Mesothelial cell of epicardium (in vitro differentiated cells): Measurements from ENCODE around the gene KCNH2. TPM values are rescaled to one million over a fixed set of nuclear protein-coding genes. Genes with fewer than 3 reads are reported as not detected.
"Not testable (repeated sequence)": the region's sequence is repeated elsewhere in the genome, so short reads cannot be mapped to it uniquely, and the experiment has no call there.

Experiments used
- DNase-seq, 2 experiments: peaks; one replicate each; pipeline ENCODE4 v3.0.0; 2021; ENCODE audit warnings: low spot score in 2 of 2; ENCODE audit not compliant: unreplicated experiment in 2 of 2
- H3K27ac Mint-ChIP-seq: 2 replicates; pipeline ENCODE4 v1.8.0; 2021; ENCODE audit warnings: mixed read lengths
- H3K27me3 Mint-ChIP-seq: 2 replicates; pipeline ENCODE4 v1.8.0; 2021; ENCODE audit warnings: low read depth, mixed read lengths
- H3K36me3 Mint-ChIP-seq: 2 replicates; pipeline ENCODE4 v1.8.0; 2021; ENCODE audit warnings: mixed read lengths
- H3K4me1 Mint-ChIP-seq: 2 replicates; pipeline ENCODE4 v1.8.0; 2021; ENCODE audit warnings: mixed read lengths
- H3K4me3 Mint-ChIP-seq: 2 replicates; pipeline ENCODE4 v1.8.0; 2021; ENCODE audit warnings: mild to moderate bottlenecking, moderate library complexity, mixed read lengths
- H3K9me3 Mint-ChIP-seq: 2 replicates; pipeline ENCODE4 v1.8.0; 2021; ENCODE audit warnings: mixed read lengths
- total RNA-seq: library from RNA; stranded (reverse); gene quantifications from 3 replicates; pipeline ENCODE4 v1.2.1, GENCODE V29; 2021
- TF ChIP-seq, protein P1 (sequence below): fragments of 200-600 bp; sonication (generic); IDR thresholded peaks from one replicate; pipeline ENCODE4 v1.5.0; 2021; ENCODE audit warnings: antibody characterized with exemption; ENCODE audit not compliant: unreplicated experiment

Gene KCNH2, protein sequence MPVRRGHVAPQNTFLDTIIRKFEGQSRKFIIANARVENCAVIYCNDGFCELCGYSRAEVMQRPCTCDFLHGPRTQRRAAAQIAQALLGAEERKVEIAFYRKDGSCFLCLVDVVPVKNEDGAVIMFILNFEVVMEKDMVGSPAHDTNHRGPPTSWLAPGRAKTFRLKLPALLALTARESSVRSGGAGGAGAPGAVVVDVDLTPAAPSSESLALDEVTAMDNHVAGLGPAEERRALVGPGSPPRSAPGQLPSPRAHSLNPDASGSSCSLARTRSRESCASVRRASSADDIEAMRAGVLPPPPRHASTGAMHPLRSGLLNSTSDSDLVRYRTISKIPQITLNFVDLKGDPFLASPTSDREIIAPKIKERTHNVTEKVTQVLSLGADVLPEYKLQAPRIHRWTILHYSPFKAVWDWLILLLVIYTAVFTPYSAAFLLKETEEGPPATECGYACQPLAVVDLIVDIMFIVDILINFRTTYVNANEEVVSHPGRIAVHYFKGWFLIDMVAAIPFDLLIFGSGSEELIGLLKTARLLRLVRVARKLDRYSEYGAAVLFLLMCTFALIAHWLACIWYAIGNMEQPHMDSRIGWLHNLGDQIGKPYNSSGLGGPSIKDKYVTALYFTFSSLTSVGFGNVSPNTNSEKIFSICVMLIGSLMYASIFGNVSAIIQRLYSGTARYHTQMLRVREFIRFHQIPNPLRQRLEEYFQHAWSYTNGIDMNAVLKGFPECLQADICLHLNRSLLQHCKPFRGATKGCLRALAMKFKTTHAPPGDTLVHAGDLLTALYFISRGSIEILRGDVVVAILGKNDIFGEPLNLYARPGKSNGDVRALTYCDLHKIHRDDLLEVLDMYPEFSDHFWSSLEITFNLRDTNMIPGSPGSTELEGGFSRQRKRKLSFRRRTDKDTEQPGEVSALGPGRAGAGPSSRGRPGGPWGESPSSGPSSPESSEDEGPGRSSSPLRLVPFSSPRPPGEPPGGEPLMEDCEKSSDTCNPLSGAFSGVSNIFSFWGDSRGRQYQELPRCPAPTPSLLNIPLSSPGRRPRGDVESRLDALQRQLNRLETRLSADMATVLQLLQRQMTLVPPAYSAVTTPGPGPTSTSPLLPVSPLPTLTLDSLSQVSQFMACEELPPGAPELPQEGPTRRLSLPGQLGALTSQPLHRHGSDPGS
- 11.2 to 12.3 TPM (median 11.7 TPM) in 3 replicates for total RNA-seq

DNA sequence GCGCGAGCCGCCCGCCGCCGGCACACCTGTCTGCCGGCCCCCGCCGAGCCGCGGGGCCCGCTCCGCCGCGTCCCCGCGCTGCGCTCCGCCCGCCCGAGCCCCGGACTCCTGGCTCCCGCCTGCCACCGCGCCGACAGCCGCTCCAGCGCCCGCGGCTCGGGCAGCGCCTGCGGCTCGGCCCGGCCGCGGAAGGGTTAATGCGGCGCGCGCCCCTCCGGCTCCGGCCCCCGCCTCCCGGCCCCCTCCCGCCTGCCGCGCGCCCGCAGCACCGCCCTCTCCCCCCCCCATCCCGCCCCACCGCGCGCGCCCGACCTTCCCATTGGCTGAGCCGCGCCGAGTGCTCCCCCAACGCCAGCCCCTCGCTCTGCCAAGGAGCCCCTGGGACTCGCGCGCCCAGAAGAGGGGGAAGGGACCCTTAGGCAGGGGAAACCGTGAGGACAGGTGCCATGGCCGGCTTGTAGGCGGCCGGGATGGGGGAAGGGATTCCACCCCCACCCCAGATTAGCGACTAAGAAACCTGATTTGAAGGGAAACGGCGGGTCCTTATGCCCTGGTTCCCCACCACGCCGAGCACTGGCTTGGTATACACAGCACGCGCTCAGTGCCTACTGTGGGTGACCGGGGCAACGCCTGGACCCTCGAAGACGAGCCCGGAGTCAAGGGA lies at the start of gene KCNH2:
TSS of gene KCNH2 (minus strand) at position 196 of the 664 bp plus-strand sequence. CDS start 408 bp downstream, outside the sequence.
- Mint-ChIP-seq H3K27ac (no peak within 1 kb of the TSS), H3K4me3 (peak within 1 kb of the TSS; percentile 74), H3K4me1 (peaks cover 25% of the 10 kb centered on the region), H3K36me3 (no peaks in the 10 kb centered on the region), H3K9me3 (no peaks in the 10 kb centered on the region), H3K27me3 (peaks cover 84% of the 10 kb centered on the region)
- no peak for DNase-seq
- TF ChIP-seq, protein P1, sequence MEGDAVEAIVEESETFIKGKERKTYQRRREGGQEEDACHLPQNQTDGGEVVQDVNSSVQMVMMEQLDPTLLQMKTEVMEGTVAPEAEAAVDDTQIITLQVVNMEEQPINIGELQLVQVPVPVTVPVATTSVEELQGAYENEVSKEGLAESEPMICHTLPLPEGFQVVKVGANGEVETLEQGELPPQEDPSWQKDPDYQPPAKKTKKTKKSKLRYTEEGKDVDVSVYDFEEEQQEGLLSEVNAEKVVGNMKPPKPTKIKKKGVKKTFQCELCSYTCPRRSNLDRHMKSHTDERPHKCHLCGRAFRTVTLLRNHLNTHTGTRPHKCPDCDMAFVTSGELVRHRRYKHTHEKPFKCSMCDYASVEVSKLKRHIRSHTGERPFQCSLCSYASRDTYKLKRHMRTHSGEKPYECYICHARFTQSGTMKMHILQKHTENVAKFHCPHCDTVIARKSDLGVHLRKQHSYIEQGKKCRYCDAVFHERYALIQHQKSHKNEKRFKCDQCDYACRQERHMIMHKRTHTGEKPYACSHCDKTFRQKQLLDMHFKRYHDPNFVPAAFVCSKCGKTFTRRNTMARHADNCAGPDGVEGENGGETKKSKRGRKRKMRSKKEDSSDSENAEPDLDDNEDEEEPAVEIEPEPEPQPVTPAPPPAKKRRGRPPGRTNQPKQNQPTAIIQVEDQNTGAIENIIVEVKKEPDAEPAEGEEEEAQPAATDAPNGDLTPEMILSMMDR, result no peak

DNA sequence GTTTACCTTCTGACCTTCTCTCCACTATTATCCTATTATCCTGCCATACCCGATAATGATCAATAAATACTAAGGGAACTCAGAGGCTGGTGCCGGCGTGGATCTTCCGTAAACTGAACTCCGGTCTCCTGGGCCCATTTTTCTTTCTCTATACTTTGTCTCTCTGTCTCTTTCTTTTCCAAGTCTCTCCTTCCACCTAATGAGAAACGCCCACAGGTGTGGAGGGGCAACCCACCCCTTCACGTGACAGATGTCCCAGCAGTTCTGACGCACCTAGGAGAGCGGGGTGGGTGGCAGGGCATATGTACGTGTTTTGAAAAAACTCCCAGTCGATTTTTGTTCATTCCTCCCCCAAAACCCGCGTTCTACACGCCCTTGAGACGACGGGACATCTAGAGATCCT lies 49.6 kb upstream of the KCNH2 start:
- peak overlapping the region; percentile 97 for H3K27ac Mint-ChIP-seq
- H3K27me3 Mint-ChIP-seq, H3K9me3 Mint-ChIP-seq, DNase-seq, H3K36me3 Mint-ChIP-seq: not testable (repeated sequence)
- H3K4me3 Mint-ChIP-seq, result peak overlapping the region; percentile 91
- peaks cover 32% of the 10 kb centered on the region for H3K4me1 Mint-ChIP-seq

DNA sequence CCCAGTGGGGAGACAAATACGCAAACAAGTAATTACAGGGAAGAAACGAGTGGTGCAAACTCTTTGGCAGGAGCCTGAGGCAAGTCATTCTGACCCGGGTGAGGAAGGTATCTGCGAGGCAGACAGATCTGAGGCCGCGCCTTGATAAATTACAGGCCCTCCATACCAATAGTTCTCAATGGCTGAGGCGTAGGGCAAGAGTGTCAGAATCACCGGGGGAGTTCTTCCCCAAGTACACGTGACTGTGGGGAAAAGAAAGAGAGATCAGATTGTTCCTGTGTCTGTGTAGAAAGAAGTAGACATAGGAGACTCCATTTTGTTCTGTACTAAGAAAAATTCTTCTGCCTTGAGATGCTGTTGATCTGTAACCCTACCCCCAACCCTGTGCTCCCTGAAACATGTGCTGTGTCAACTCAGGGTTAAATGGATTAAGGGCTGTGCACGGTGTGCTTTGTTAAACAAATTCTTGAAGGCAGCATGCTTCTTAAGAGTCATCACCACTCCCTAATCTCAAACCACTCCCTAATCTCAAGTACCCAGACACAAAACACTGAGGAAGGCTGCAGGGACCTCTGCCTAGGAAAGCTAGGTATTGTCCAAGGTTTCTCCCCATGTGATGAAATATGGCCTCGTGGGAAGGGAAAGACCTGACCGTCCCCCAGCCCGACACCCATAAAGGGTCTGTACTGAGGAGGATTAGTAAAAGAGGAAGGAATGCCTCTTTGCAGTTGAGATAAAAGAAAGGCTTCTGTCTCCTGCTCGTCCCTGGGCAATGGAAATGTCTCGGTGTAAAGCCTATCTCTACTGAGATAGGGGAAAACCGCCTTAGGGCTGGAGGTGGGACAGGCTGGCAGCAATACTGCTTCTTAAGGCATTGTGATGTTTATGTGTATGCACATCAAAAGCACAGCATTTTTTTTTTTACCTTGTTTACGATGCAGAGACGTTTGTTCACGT lies 48.9 kb upstream of the KCNH2 start:
- Mint-ChIP-seq H3K27ac (peak overlapping the region; percentile 97), H3K4me1 (peaks cover 32% of the 10 kb centered on the region), H3K4me3 (peak overlapping the region; percentile 91)
- H3K9me3 Mint-ChIP-seq, H3K27me3 Mint-ChIP-seq, H3K36me3 Mint-ChIP-seq, DNase-seq: not testable (repeated sequence)

DNA sequence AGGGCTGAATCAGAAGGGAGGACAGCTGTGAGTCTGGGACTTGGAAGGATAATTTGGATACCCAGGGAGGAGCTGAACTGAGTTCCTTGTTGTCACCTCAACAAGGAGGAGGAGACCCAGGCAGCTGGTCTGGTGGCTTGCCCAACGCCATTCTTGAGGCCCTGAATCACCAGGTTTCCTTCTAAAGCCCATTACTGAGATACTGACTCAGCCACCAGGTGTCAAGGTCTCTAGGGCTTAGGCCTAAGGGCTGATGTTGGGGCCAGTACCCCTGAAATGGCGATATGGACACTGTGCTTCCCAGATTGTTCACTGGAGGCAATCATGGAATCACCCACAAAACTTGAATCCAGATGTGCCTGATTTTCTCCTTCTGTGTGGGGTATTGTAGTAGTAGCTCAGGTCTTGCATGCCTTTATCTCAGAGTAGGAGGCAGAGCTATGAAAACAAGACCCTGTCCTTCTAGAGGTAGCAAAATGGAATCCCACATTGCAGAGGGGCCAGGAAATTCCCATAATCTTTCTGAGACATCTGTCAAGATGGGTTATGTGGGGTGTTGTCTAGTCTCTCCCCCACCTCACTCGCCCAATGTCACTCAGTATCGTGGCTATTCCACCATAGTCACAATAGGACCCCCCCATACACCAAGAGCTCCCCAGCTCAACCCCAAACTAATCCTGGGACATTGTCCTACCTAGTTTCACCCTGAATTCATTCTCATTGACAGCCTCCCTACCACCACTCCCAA lies 48.0 kb upstream of the KCNH2 start:
- H3K27me3 Mint-ChIP-seq, result peaks cover 4% of the 10 kb centered on the region
- H3K4me3 Mint-ChIP-seq, result no peak overlapping the region
- TF ChIP-seq, protein P1, result no peak
- H3K9me3 Mint-ChIP-seq, result no peaks in the 10 kb centered on the region
- peak overlapping the region; percentile 97 for H3K27ac Mint-ChIP-seq
- DNase-seq, result no peak
- peaks cover 2% of the 10 kb centered on the region for H3K36me3 Mint-ChIP-seq
- H3K4me1 Mint-ChIP-seq, result peaks cover 32% of the 10 kb centered on the region

DNA sequence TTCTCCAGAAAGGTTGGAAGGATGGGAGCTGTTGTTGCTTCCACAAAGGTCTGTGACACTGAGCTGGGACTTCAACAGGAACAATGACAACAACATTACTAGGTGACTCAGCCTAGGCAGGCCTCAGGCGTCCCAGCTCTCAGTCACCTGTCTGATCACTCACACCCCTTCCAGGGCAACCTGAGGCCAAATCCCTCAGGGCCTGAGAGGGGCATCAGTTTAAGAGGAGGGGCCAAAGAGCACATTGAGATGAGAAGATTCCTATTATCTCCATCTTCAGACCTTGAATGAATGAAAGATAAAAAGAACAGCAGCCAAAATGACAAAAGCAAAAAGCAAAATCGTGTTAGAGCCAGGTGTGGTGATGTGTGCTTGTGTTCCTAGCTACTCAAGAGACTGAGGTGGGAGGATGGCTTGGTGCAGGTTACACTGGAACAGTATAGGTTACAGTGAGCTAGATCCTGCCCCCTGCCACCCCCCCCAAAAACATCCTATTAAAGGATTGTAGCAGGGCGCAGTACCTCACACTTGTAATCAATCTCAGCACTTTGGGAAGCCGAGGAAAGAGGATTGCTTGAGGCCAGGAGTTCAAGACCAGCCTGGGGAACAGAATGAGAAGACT lies 46.4 kb upstream of the KCNH2 start, which contains the start of gene ATG9B:
TSS of gene ATG9B (minus strand) at position 60 of the 622 bp plus-strand sequence. CDS start 71 bp downstream, outside the sequence.
- peaks cover 44% of the 10 kb centered on the region for H3K4me1 Mint-ChIP-seq
- no peak within 1 kb of the TSS for H3K4me3 Mint-ChIP-seq
- peaks cover 17% of the 10 kb centered on the region for H3K27me3 Mint-ChIP-seq
- H3K27ac Mint-ChIP-seq, result peak within 1 kb of the TSS; percentile 25
- DNase-seq, result no peak
- H3K9me3 Mint-ChIP-seq, result no peaks in the 10 kb centered on the region
- no peaks in the 10 kb centered on the region for H3K36me3 Mint-ChIP-seq
- TF ChIP-seq, protein P1, result no peak
